Sigmoid colon (tissue), 7 donors: ENCODE data around the gene MYH11. TPM values are rescaled to one million over a fixed set of nuclear protein-coding genes. Genes with fewer than 3 reads are reported as not detected.

Experiments used
- DNase-seq: peaks from one replicate; pipeline ENCODE4 v3.0.0-alpha.2; 2019
- H3K27ac ChIP-seq, 4 donors: fragments of 200-600 bp; sonication (generic); one replicate each; pipeline ENCODE4 v1.5.1; 2016 to 2019; ENCODE audit warnings: mild to moderate bottlenecking in 1 of 4
- H3K27me3 ChIP-seq, 3 donors: fragments of 200-600 bp; sonication (generic); one replicate each; pipeline ENCODE4 v1.5.1; 2019; ENCODE audit warnings: mild to moderate bottlenecking in 1 of 3
- H3K36me3 ChIP-seq, 4 donors: fragments of 200-600 bp; sonication (generic); one replicate each; pipeline ENCODE4 v1.5.1; 2016 to 2019
- H3K4me1 ChIP-seq, 4 donors: fragments of 200-600 bp; sonication (generic); one replicate each; pipeline ENCODE4 v1.5.1; 2017 to 2019
- H3K4me3 ChIP-seq, 4 donors: fragments of 200-600 bp; sonication (generic); one replicate each; pipeline ENCODE4 v1.5.1; 2017 to 2019; ENCODE audit warnings: mild to moderate bottlenecking in 2 of 4, moderate library complexity in 1 of 4
- H3K9me3 ChIP-seq, 4 donors: fragments of 200-600 bp in 3 of 4; sonication (generic) in 3 of 4; one replicate each; pipeline versions ENCODE4 v1.5.1 to v1.6.1; 2013 to 2019
- CTCF ChIP-seq, 4 experiments: fragments of 450-650 bp in 3 of 4; fragments of 200-600 bp in 1 of 4; IDR thresholded peaks; one replicate each; pipeline ENCODE4 v1.5.1; 2016 to 2019; ENCODE audit warnings: antibody characterized with exemption in 4 of 4, mild to moderate bottlenecking in 3 of 4, moderate library complexity in 2 of 4
- EP300 ChIP-seq, 4 donors: sonication (generic); formaldehyde crosslinking; IDR thresholded peaks; one replicate each; pipeline ENCODE4 v1.6.1; 2017; ENCODE audit warnings: antibody characterized with exemption in 4 of 4
- POLR2A ChIP-seq, 2 donors: fragments of 450-650 bp; IDR thresholded peaks; one replicate each; pipeline ENCODE4 v1.6.1; 2016; ENCODE audit warnings: antibody characterized with exemption in 2 of 2, mild to moderate bottlenecking in 2 of 2, moderate library complexity in 2 of 2
- POLR2AphosphoS5 ChIP-seq, 4 donors: sonication (generic); formaldehyde crosslinking; IDR thresholded peaks; one replicate each; pipeline ENCODE4 v1.6.1; 2017; ENCODE audit warnings: antibody characterized with exemption in 4 of 4
- WGBS, 2 donors: extraction: QIAGEN DNeasy Blood & Tissue Kit; methylation state at CpG; one replicate each; pipeline ENCODE4 v1.1.7; 2013; 5-methylcytosine and 5-hydroxymethylcytosine counted together
- intact Hi-C: fragments of 100-400 bp; cut with DNase I; formaldehyde crosslinking; loops from one replicate; pipeline ENCODE4 v1.15.1; 2023
- polyA plus RNA-seq, 3 donors: library from polyadenylated mRNA; stranded (reverse); fragments of 200-250 nt; gene quantifications; one replicate each; pipeline ENCODE4 v1.2.3, GENCODE V29; 2013
- total RNA-seq, 4 donors: library from RNA; depleted of rRNA; stranded (reverse); fragments of >200 nt; gene quantifications; one replicate each; pipeline ENCODE4 v1.1.0, GENCODE V29; 2016
- donor health status: healthy with polysubstance abuse.
- donor health status: Bipolar disorder and iron deficiency.
- donor health status: healthy.

The MYH11 gene
- total and polyA plus RNA-seq, 7 donors, result 5.1 to 11,818 (median 4,282) TPM

GRCh38 chr16:15827299-15827698, 29.5 kb downstream of the MYH11 start:
- Histone ChIP-seq H3K4me3 (peak overlapping the region in 2 of 4 donors; percentile 14 to 15), H3K4me1 (peaks cover 0 to 100% (median 98%) of the 10 kb centered on the region in 4 donors), H3K36me3 (peaks cover 19 to 92% (median 40%) of the 10 kb centered on the region in 4 donors), H3K27ac (peak overlapping the region; percentile 85 to 98 (median 96)), H3K27me3 (no peaks in the 10 kb centered on the region), H3K9me3 (no peaks in the 10 kb centered on the region)
- DNase-seq, result peak; percentile 62
- intact Hi-C loops, result no loop called here
- 86 to 96% methylated on average over 7 of the region's 7 CpGs for WGBS, 2 donors
- no peak for TF ChIP-seq CTCF (IDR thresholded peaks at IDR 0.05)
- peak; percentile 5 to 51 (median 29) for TF ChIP-seq POLR2AphosphoS5 (IDR thresholded peaks at IDR 0.05)

GRCh38 chr16:15825750-15826305, 31.0 kb downstream of the MYH11 start:
- Histone ChIP-seq H3K27ac (peak overlapping the region; percentile 85 to 98 (median 96)), H3K27me3 (no peaks in the 10 kb centered on the region), H3K36me3 (peaks cover 24 to 92% (median 45%) of the 10 kb centered on the region in 4 donors), H3K4me1 (peaks cover 0 to 98% (median 95%) of the 10 kb centered on the region in 4 donors), H3K4me3 (peak overlapping the region in 2 of 4 donors; percentile 0 to 6), H3K9me3 (no peaks in the 10 kb centered on the region)
- peak; percentile 66 for DNase-seq
- 73 to 76% methylated on average over 9 of the region's 9 CpGs for WGBS, 2 donors
- TF ChIP-seq POLR2AphosphoS5 (IDR thresholded peaks at IDR 0.05), result peak in 3 of 4 donors; percentile 17 to 65 (median 58)
- no peak for TF ChIP-seq POLR2A (IDR thresholded peaks at IDR 0.05)
- intact Hi-C loops, result no loop called here

GRCh38 chr16:15822957-15823356, 33.9 kb downstream of the MYH11 start:
- 82 to 86% methylated on average over 17 of the region's 17 CpGs for WGBS, 2 donors
- Histone ChIP-seq H3K27me3 (no peaks in the 10 kb centered on the region), H3K36me3 (peaks cover 26 to 96% (median 63%) of the 10 kb centered on the region in 4 donors), H3K4me1 (peaks cover 0 to 98% (median 96%) of the 10 kb centered on the region in 4 donors), H3K4me3 (no peak overlapping the region), H3K9me3 (no peaks in the 10 kb centered on the region), H3K27ac (peak overlapping the region; percentile 85 to 98 (median 96))
- intact Hi-C loops, result no loop called here
- no peak for TF ChIP-seq CTCF (IDR thresholded peaks at IDR 0.05)
- TF ChIP-seq EP300 (IDR thresholded peaks at IDR 0.05), result peak; percentile 63 to 91 (median 78)
- TF ChIP-seq POLR2AphosphoS5 (IDR thresholded peaks at IDR 0.05), result peak; percentile 81 to 92 (median 91)
- peak; percentile 97 for DNase-seq

- H3K27me3 ChIP-seq, result no peaks in the 10 kb centered on the region
- DNase-seq, result peak; percentile 21
- peaks cover 0 to 2% (median 0%) of the 10 kb centered on the region in 4 donors for H3K9me3 ChIP-seq
- peak overlapping the region; percentile 85 to 98 (median 96) for H3K27ac ChIP-seq
- WGBS, 2 donors, result 88 to 89% methylated on average over 7 of the region's 7 CpGs
- intact Hi-C loops, result no loop called here
- H3K4me1 ChIP-seq, result peaks cover 0 to 97% (median 91%) of the 10 kb centered on the region in 4 donors
- H3K36me3 ChIP-seq, result peaks cover 11 to 95% (median 45%) of the 10 kb centered on the region in 4 donors
- H3K4me3 ChIP-seq, result no peak overlapping the region
- peak in 3 of 4 donors; percentile 10 to 64 (median 58) for TF ChIP-seq POLR2AphosphoS5 (IDR thresholded peaks at IDR 0.05)
- TF ChIP-seq CTCF (IDR thresholded peaks at IDR 0.05), result no peak
Measured at GRCh38 chr16:15820837-15821236, 36.0 kb downstream of the MYH11 start.

GRCh38 chr16:15819046-15819445, 37.8 kb downstream of the MYH11 start:
- WGBS, 2 donors, result 94 to 96% methylated on average over 2 of the region's 2 CpGs
- no peak for DNase-seq
- no peak for TF ChIP-seq CTCF (IDR thresholded peaks at IDR 0.05)
- TF ChIP-seq POLR2AphosphoS5 (IDR thresholded peaks at IDR 0.05), result peak in 1 of 4 donors; percentile 17
- peak overlapping the region; percentile 85 to 98 (median 96) for H3K27ac ChIP-seq
- no peaks in the 10 kb centered on the region for H3K27me3 ChIP-seq
- H3K9me3 ChIP-seq, result peaks cover 0 to 2% (median 0%) of the 10 kb centered on the region in 4 donors
- peaks cover 11 to 95% (median 39%) of the 10 kb centered on the region in 4 donors for H3K36me3 ChIP-seq
- H3K4me1 ChIP-seq, result peaks cover 0 to 94% (median 82%) of the 10 kb centered on the region in 4 donors
- intact Hi-C loops, result no loop called here
- peak overlapping the region in 1 of 4 donors; percentile 6 for H3K4me3 ChIP-seq
